Bladder microvascular endothelial cell (primary cell): ENCODE measurements around the gene HOXD12. TPM values are rescaled to one million over a fixed set of nuclear protein-coding genes. Genes with fewer than 3 reads are reported as not detected.

Source experiments
- total RNA-seq: library from RNA; depleted of rRNA; stranded (reverse); fragments of >200 nt; gene quantifications from 2 replicates; pipeline ENCODE4 v1.2.3, GENCODE V29; 2014

The HOXD12 gene, protein sequence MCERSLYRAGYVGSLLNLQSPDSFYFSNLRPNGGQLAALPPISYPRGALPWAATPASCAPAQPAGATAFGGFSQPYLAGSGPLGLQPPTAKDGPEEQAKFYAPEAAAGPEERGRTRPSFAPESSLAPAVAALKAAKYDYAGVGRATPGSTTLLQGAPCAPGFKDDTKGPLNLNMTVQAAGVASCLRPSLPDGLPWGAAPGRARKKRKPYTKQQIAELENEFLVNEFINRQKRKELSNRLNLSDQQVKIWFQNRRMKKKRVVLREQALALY
- not detected in 2 replicates for total RNA-seq

DNA sequence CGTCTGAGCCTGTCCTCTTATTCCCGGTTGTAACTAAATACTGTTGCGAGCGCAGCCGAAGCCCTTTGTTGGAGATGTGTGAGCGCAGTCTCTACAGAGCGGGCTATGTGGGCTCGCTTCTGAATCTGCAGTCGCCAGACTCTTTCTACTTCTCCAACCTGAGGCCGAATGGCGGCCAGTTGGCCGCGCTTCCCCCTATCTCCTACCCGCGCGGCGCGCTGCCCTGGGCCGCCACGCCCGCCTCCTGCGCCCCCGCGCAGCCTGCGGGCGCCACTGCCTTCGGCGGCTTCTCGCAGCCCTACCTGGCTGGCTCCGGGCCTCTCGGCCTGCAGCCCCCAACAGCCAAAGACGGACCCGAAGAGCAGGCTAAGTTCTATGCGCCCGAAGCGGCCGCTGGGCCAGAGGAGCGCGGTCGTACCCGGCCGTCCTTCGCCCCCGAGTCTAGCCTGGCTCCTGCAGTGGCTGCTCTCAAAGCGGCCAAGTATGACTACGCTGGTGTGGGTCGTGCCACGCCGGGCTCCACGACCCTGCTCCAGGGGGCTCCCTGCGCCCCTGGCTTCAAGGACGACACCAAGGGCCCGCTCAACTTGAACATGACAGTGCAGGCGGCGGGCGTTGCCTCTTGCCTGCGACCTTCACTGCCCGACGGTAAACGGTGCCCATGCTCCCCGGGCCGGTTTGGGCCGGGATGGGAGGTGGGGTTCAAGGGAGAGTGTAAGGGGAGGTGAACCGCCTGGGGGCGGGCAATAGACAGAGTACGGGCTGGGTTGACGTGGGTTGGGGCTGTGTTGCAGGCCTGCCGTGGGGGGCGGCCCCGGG, at the start of gene HOXD12:
Gene HOXD12 (plus strand): TSS at position 68 of the 819 bp plus-strand sequence. CDS start 7 bp downstream, at position 75.

GRCh38 chr2:176083796-176084261, 15.8 kb upstream of the HOXD12 start, which contains the start of gene EVX2:
TSS of gene EVX2 (minus strand) at chr2:176083962. CDS start at chr2:176083776, 186 bp downstream.

DNA sequence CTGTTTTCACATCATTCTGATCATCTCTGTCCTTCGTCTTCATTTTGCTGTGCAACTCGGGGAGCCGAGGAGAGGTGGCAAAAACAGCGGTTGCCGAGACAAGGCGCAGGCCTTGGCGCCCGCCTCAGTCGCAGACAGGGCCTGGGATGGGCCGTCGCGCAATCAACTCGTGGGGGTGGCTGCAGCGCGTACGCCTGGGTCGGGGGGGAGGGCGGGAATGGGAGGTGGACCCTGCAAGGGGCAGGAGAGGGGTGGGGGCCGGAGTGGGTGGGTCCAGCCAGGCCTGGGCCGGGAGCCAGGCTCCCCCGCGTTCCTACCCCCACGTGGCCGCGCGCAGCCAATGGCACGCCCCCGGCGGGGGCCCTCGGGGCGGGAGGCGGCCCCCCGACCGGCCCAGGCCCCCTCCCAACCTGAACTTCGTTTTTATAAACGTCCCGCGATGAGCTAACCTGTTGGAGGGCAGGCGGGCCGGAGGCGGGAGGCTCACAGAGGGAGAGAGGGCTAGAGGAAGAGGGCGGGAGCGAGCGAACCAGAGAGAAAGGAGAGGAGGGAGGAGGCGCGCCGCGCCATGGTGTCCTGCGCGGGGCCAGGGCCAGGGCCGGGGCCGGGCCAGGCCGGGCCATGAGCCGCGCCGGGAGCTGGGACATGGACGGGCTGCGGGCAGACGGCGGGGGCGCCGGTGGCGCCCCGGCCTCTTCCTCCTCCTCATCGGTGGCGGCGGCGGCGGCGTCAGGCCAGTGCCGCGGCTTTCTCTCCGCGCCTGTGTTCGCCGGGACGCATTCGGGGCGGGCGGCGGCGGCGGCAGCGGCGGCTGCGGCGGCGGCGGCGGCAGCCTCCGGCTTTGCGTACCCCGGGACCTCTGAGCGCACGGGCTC, 7.1 kb upstream of the HOXD12 start, which contains the start of gene HOXD13:
Gene HOXD13 (plus strand): TSS at position 452 of the 875 bp plus-strand sequence. CDS start 170 bp downstream, at position 622.

GRCh38 chr2:176106581-176107539, 7.3 kb downstream of the HOXD12 start, which contains the start of gene HOXD11:
TSS of gene HOXD11 (plus strand) at chr2:176107280. CDS start at chr2:176107356, 76 bp downstream.

GRCh38 chr2:176115883-176116813, 16.6 kb downstream of the HOXD12 start, which contains the start of gene HOXD10:
TSS of gene HOXD10 (plus strand) at chr2:176116778. CDS start at chr2:176116834, 56 bp downstream.

GRCh38 chr2:176122683-176123410, 23.3 kb downstream of the HOXD12 start, which contains the start of gene HOXD9:
TSS of gene HOXD9 (plus strand) at chr2:176122719. CDS start at chr2:176122769, 50 bp downstream.

DNA sequence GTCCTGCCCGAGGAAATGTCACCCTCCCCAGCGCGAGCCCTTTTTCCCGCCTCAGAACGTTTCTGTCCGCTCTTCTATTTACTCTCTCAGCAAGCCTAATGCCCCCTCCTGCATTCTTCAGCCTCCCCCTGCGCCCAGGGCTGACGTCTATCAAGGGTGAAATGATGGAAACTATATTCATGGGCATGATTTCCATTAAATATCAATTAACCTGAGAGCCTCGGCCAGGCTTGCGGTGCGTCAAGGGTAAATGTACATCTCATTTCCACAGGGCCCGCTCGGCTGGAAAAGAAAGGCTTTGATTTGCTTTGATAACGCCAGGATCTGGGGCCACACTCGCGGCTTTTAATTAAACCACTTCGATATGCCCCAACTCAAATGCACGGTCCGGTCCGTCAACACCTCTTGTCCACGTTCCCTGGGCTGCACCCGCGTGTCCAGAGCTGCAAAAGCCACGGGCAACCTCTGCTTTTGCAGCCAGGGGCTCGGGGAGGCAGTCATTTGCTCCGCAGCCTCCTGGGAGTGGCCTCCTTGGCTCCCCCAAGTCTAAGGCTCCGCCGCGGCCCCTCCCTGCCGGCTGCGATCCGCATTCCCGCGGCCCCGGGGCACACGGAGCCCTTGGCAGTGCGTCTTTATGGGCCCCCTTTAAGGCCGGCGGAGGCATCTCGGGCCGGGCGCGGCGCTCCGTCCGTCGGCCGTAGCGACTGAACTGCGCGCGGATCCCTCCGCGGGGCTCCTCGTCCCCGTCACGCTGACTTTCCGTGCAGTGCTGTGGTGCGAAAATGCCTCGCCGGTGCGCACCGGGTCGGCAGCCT, 29.6 kb downstream of the HOXD12 start, which contains the start of gene HOXD8:
Gene HOXD8 (plus strand): TSS at position 724 of the 815 bp plus-strand sequence. CDS start 662 bp downstream, outside the sequence.

GRCh38 chr2:176151442-176152287, 52.1 kb downstream of the HOXD12 start, which contains the start of gene HOXD4:
TSS of gene HOXD4 (plus strand) at chr2:176151550. CDS start at chr2:176151634, 84 bp downstream.

Other genes with a start within 250 kb of the HOXD12 start
- 3.9 and 10.6 TPM in 2 replicates for gene LNPK, start 97.5 kb upstream of the HOXD12 start, total RNA-seq
- not detected in 2 replicates for gene EVX2, start 15.8 kb upstream of the HOXD12 start, total RNA-seq
- gene HOXD13, start 7.1 kb upstream of the HOXD12 start, total RNA-seq, result not detected in 2 replicates
- gene HOXD11, start 7.5 kb downstream of the HOXD12 start, total RNA-seq, result not detected in 2 replicates
- 0.49 and 3.3 TPM in 2 replicates for gene HOXD10, start 17.0 kb downstream of the HOXD12 start, total RNA-seq
- 6.8 and 10.7 TPM in 2 replicates for gene HOXD9, start 22.9 kb downstream of the HOXD12 start, total RNA-seq
- 12.6 and 13.1 TPM in 2 replicates for gene HOXD8, start 29.9 kb downstream of the HOXD12 start, total RNA-seq
- gene HOXD4, start 51.8 kb downstream of the HOXD12 start, total RNA-seq, result 2.1 and 8.0 TPM in 2 replicates
- 7.6 and 16.0 TPM in 2 replicates for gene HOXD3, start 57.5 kb downstream of the HOXD12 start, total RNA-seq
- gene HOXD1, start 88.9 kb downstream of the HOXD12 start, total RNA-seq, result 8.1 and 8.9 TPM in 2 replicates
- gene MTX2, start 169.6 kb downstream of the HOXD12 start, total RNA-seq, result 14.6 and 25.1 TPM in 2 replicates